Fibroblast of peridontal ligament (primary cell): ENCODE measurements around the gene MTERF4.

Experiments used
- DNase-seq: peaks from one replicate; pipeline ENCODE4 v3.0.0-alpha.2; 2010; ENCODE audit errors: extremely low read depth

MTERF4 gene, protein sequence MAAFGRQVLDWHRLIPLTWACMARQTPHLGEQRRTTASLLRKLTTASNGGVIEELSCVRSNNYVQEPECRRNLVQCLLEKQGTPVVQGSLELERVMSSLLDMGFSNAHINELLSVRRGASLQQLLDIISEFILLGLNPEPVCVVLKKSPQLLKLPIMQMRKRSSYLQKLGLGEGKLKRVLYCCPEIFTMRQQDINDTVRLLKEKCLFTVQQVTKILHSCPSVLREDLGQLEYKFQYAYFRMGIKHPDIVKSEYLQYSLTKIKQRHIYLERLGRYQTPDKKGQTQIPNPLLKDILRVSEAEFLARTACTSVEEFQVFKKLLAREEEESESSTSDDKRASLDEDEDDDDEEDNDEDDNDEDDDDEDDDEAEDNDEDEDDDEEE

DNA sequence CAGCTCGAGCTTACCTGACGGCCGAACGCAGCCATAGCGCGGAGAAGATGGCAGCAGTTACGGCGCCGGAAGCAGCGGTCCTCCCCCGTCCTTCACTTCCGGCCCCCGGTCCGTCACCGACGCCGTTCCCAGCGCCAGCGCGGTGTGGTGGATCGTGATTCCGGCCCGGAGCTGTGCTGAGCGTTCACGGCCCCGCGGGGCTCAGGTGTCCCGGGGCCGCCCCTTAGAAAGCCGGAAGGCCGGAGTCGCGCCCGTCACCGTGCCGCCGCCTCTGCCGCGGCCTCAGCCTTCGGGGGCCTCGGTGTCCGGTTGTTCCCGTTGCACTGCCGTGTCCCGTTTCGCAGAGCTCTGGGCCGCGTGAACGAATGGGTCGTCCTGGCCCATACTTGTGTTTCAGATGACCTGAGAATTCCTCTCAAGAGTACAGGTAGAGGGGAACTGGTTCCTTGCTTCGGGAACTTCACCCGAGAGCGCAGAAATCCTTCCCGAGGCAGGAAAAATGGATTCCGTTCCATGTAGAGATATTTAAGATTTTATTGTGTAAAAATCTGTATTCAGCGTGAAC, at the start of gene MTERF4:
MTERF4 (minus strand) TSS at position 49 of the 565 bp plus-strand sequence; CDS start at position 35, 14 bp downstream.
- peak; percentile 68 for DNase-seq

DNA sequence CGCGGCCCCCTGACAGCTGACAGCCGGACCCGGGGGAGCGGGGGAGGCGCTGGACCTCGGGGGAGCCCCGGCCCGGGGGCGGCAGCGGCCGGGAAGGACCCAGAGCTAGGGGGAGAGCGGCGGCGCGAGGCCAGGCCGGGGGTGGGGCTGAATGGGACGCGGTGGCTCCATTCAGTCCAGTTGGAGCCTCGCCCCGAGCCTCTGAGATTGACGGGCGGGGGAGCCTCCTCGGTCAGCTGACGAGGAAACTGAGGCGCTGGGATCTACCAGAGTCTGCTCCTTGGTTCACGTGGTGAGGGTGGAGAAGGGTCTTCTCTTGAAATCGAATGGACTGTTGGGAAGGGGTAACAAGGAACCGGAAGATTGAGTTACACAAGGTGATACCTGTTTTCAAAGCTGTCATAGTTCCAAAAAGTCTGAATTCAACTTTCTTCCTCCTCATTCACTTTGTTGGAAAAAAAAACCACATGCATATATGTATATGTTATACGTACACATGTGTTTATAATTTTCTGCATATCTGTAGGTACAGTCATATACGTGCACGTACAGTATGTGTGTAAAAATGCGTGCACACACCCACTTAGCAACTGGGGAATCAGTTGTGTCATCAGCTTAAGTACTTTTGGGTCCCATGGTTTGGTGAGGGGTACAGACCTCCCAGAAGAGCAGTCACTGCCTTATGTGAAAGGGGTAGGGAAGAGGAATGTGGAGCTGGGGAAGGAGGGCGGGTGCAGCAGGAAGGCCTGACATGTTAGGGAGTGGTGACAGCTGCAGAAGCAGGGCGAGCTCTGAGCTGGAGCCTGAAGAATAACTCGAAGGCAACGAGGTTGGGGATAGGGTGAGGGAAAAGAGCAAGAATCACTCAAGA, 48.8 kb upstream of the MTERF4 start:
- DNase-seq, result peak; percentile 15

DNA sequence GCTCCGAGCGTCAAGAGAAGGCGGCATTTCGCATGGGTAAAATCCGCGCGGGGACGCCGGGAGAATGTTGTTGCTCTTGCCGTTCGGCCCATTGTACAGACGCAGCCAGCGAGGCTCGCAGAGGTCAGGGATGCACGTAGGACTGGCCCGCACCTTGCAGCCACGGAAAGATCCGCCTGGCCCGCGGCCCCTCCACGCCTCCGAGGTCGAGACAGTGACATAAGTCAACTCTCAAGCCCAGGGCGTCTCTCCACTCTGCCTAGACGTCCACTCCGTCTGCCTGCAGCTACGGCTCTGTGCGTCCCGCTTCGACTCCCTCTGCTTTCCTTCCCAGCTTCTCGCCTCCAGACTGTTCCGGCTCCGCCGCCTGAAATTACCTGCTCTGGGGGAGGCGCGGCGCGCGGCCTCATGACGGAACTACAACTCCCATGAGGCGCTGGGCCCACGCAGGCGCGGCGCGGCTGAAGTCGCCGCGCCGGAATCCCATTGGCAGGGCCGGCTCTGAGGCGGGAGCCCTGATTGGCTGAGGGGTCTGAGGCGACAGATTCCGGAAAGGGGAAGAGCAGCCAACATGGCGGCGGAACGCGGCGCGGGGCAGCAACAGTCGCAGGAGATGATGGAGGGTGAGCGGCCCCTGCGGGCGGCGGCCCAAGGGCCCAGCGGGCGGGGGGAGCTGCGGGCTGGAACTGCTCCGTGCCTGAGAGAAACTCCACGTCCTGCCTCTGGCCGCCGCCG, 48.0 kb upstream of the MTERF4 start, which contains the start of gene PPP1R7:
PPP1R7 (plus strand) TSS at position 543 of the 735 bp plus-strand sequence; CDS start at position 572, 29 bp downstream.
- peak; percentile 88 for DNase-seq

DNA sequence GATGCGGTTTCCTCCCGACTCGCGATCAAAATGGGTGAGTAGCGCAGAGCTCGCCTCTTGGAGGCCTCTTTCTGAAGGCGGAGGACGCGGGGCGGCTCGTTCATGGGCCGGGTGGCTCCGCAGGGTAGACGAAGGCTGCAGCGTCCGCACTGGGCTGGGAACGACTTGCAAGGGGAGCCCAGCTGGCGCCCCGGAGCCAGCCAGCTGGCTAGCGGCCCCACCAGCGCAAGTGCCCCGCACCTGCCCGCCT, 47.5 kb upstream of the MTERF4 start:
- DNase-seq, result no peak

DNA sequence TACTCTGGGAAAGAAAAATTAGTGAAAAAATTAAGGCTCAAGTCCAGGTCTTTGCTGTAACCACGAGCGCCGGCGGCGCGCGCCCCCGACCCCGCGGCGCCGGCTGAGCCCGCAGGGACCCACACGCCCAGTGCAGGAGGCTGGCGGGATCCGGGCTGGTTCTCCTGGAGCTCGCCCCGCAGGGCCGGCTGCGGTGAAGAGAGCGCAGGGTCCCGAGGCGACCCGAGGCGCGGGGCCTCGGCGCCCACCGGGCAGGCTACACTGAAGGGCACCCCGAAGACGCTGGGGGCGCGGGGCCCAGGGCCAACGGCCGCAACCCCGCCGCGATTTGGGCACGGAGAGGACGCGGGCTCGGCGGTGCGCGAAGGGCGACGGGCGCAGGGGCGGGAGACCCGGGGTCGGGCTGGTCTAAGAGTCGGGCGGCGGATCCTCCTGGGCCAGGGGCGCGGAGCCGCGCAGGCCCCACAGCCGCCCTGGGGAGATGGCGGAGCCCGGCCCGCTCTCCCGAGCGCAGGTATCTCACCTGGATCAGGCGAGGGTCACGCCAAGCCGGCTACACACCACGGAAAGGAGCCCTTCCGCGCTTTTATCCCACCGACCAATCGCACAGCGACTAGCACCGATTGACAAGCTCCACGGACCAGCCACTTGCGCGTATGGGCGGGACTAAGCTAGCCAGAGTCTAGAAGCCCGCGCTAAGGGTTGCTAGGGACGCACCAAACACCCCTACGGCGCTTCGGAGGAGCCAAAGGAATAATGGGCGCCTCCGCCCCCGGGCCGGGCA, 47.0 kb upstream of the MTERF4 start, which contains the start of gene PASK:
PASK (minus strand) TSS at position 582 of the 784 bp plus-strand sequence. CDS start 6,440 bp downstream, outside the sequence.
- peak; percentile 90 for DNase-seq

DNA sequence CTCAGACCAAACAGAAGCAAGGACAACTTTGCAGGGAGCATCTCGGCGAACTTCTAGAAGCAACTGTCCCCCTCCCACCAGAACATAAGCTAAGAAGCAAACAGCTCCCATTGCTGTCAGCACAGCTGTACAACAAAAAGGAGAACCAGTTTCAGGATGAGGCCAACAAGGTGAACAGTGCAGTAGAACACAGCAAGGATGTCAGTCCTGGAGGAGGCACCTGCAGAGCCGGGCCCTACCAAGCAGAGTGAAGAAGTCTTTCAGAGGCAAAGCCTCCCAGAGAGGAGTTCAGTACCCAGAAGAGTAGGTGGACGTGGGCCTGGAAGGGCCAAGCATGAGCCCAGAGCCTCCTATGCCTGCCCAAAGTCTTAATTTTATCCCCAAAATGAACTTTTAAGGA, 46.2 kb upstream of the MTERF4 start:
- no peak for DNase-seq

DNA sequence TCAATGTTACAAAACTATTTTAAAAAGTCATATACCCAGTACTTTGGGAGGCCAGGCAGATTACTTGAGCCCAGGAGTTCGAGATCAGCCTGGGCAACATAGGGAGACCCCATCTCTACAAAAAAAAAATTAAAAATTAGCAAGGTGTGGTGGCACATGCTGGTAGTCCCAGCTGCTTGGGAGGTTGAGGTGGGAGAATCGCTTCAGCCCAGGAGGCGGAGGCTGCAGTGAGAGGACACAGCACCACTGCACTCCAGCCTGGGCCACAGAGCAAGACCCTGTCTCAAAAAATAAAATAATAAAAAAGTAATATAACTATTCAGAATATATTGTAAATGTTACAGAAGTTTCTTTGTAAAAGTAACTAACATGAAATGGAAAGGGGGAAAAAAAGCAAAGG, 45.2 kb upstream of the MTERF4 start:
- no peak for DNase-seq

DNA sequence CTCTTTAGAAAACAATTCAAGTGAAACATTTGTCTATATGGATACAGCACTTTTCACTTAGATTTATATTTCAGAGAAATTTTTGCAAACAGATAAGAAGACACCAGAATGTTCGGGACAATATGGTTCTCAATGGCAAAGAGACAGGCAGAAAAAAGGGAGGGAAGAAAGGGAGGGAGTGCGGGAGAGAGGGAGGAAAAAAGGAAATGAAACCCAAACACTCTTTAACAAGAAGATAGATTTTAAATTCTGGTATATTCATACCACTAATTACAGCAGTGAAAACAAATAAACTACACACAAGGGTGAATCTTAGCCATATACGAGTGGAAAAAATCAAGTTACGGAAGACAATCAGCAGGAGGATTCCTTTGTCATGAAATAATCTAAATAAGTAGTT, 44.2 kb upstream of the MTERF4 start:
- no peak for DNase-seq

DNA sequence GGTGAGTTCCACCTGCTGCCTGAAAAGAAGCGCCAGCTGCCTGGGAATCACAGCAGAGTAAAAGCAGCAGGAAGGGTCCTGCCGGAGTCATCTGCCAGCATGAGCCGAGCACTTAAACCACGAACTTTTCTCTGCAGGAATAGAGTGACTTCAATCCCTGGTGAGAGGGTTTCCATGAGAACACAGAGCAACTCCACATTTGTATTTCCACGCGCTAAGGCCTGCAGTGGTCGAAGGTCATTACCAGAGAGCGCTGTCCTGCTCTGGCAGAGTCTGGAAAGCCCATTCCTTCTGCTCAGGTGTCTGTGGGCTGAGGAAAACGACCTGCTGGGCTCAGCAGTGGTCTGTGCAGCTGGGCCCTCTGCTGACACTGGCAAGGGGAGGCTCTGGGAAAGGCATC, 40.5 kb upstream of the MTERF4 start:
- DNase-seq, result no peak

DNA sequence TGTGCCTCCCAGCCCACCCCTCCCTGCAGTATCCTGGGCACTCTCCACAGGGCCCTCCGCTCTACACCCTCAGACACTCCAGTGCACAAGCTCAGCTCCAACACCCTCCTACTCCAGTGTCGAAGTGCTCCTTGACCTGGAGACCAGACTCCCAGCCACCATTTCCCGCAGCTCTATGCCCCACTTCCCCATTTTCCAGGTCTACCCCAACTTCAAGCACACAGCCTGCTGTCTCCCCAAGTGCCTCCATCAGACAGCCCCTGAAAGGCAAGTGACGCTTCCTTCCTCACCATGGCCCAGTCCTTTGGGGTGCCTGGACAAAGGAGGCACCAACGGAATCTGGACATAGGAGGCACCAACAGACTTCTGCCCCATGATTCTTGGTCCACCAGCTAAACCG, 40.0 kb upstream of the MTERF4 start:
- no peak for DNase-seq

DNA sequence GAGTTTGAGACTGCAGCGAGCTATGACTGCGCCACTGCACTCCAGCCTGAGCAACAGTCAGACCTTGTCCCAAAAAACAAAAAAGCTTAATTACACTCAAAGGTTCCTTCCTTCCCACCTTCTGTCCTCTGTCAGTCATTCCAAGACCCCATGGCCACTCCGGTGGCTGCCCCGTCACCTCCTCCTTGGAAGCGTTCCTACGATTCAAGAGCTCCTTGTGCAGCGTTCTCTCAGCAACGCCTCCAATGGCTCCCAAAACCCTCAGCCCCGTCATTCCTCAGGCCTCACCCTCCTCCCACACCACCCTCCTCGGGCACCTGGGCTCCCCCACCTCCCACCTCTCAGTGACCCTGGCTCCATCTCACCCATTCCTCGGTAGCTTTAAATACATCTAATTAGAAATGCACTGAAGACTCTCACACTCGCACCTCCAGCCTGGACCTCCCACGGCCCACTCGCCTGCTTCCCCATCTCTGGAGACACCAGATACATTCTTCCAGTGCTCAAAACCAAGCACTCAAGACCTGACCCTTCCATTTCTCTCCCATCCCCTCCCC, 39.2 kb upstream of the MTERF4 start:
- DNase-seq, result no peak

DNA sequence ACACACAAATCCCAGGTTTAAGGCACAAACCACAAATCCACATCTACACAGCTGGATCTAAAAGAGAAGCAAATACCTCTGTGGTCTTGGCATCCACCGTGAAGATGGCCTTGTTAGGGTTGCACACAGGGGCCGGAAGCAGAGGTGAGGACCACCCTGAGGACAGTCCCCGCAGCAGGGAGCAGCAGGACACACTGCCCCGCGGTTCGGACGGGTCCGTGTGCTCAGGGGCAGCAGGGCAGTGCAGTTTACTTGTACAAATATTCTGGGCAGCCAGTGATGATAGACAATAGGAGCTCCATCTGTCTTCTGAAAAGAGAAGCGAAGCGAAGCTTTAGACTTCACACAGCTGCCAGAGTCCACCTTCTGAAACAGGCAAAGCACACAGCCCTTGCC, 38.4 kb upstream of the MTERF4 start:
- no peak for DNase-seq

DNA sequence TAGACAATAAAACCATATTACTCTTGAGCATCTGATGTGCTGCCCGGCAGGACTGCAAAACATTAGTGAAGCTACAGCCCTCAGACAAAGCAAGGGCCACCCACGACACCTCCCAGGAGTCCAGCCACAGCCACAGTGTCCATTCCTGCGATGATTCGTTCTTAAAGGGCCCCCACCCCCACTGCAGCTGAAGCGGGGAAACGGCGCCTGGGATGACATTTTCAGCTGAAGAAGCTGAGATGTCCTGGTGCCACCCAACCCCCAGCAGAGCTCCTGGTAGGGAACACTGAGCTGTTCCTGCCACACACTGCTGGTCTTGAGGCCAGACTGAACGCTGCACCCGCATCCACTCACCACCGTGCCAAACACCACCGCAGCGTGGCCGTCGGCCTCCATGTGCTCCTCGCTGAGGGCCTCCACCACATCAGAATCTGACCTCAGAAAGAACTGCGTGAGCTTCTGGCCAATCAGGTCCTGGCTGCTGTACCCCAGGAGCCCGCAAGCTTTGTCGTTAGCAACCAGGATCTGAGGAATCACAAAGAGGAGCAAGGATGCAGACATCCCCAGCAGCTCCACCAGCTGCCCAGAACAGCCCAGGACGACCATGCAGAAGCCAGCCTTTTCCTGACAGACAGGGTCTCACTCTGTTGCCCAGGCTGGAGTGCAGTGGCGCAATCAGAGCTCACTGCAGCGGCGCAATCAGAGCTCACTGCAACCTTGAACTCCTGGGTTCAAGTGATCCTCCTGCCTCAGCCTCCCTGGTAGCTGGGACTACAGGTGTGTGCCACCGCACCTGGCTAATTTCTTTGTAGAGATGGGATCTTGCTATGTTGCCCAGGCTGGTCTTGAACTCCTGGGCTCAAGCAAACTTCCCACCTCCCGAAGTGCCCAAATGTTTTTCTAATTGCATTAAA, 37.7 kb upstream of the MTERF4 start:
- DNase-seq, result no peak

DNA sequence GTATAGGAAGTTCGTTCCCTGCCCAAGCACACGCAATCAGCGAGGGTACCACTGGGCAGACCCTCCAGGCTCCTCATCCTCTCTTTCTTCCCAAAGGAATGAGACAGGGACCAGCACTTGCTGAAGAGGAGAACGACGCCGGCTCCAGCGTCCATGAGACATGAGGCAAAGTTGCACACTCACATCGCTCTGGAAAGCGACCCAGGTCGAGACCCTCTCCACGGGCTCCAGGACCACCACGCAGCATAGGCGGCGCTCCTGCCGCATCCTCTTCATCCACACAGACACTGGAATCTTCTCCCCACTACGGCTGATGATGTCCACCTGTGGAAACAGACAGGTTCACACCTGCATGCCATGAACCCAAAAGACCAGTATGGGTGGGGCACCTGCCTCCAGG, 36.4 kb upstream of the MTERF4 start:
- no peak for DNase-seq

DNA sequence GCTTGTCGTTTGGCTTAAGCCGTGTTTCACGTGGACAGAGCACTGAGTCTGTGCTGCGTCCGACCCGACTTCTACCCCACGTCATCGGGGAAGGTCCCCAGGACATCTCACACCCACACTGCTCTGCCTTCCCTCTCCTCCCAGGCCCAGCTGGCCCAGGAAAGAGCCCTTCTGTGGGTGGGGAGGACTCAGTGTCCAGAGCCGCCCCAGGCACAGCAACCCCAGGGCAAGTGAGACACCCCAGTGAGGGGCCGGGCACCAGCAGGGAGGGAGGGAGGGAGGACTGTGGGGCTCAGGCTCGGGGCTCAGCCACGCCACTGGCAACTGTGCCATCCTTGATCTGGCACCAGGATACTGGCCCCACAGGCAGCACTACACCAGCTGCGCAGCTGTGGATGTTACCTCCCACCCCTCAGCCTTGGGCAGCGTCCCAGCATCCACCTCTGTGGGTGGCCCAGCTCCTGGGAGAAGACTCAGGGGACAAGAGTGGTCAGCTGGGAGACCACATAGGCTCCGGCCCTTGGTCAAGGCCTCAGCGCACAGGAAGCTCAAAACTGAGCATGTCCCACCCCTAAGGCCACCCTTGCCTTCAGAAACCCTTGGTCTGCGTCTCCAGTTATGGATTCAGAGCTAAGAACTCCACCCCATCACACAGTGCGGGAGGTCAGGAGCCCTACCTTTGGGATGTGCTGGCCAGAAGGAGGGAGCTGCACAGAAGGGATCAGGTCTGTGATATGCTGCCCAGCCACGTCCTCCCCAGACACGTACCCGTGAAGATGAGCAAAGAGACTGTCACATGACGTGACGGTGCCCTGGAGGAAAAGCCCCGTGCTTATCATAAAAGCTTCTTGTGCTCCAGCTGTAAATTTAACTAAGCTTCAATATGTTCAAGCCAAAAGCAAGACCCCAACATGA, 35.4 kb upstream of the MTERF4 start:
- no peak for DNase-seq

DNA sequence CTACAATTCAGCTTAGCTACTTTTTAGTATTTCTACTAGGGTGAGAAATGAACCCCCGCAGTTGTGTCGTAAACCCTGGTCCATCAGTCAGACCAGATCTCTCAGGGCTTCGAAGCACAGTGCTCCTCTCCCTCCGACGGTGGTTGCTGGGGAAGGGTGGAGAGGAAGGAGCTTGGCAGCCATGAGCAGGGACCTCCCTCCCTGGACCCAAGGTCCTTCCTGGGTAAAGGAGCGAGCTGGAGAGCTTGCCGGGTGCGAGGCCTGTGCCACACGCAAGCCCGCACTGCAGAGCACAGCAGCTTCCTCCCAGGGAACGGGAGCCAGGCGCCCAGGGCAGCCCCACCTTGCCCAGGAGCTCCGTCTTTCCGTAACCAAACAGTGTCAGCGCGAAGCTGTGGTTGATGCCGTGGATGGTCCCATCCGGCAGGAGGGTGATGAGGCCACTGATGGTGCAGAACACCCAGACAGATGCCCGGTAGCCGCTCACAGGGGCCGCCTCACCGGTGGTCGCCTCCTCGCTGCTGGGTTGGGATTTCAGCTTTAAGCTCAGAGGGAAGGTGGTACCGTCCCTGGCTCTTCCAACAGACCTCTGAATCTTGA, 34.7 kb upstream of the MTERF4 start:
- DNase-seq, result no peak

DNA sequence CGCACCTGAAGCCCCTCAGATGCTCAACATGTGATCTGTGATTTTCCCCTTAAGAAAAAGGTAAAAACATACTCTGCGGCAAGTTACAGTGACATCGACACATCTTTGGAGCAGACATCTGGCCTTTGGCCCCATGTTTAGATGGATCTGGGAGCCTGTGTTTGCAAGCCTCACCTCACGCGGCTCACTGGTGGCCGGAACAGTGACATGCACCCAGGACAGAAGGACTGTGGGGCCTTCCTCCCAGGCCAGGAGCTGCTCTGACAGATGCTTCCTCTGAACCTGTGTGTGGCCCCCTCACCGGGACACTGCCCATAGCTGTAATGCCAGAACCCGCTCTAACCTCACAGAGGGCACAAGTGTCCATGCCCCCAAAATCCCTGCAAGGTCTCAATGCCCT, 34.1 kb upstream of the MTERF4 start:
- DNase-seq, result no peak

DNA sequence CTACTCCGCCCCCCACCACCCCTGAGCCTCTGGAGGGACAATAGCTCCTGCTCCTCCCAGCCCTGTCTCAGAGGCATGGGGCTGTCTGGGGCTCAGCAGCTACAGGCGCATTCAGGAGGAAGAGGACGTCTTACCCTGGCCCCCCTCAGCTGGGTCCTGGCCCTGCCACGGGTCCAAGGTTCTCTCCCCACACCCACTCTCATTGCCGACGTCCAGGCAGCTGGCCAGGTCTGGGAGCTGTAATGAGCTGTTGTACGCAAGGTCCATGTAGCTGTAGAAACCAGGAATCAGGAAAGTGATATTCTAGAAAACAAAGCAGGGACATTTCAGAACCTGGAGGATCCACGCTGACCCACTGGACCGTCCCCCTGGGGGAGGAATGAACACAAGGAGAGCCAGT, 33.6 kb upstream of the MTERF4 start:
- no peak for DNase-seq
